ENCODE results near the gene SMYD3.

- no peak for TF ChIP-seq CTCF (conservative IDR thresholded peaks at IDR 0.05)
- no peak for TF ChIP-seq ZFX (IDR thresholded peaks at IDR 0.05)
Measured at GRCh38 chr1:245800901-245801605, 706.0 kb downstream of the SMYD3 start.

Measured in C4-2B (cell line).